HG02870 (cell line): ENCODE results near the gene METTL9.
"Not testable (repeated sequence)": the region's sequence is repeated elsewhere in the genome, so short reads cannot be mapped to it uniquely, and the experiment has no call there.

Experiments used
- ATAC-seq: cut with Tn5 transposase; IDR thresholded peaks from one replicate; pipeline ENCODE4 v1.9.1; 2021; ENCODE audit warnings: mild to moderate bottlenecking, moderate library complexity; ENCODE audit not compliant: unreplicated experiment

METTL9 gene

GRCh38 chr16:21610006-21610544 lies 10.7 kb downstream of the METTL9 start:
- no peak for ATAC-seq

GRCh38 chr16:21610766-21611165 lies 11.4 kb downstream of the METTL9 start:
- no peak for ATAC-seq

- no peak for ATAC-seq
These were observed 11.8 kb downstream of the METTL9 start for GRCh38 chr16:21611198-21611555.

GRCh38 chr16:21611556-21612384 lies 12.4 kb downstream of the METTL9 start:
- no peak for ATAC-seq

- no peak for ATAC-seq
These were observed 14.0 kb downstream of the METTL9 start for GRCh38 chr16:21613361-21613760.

- no peak for ATAC-seq
These were observed 14.4 kb downstream of the METTL9 start for GRCh38 chr16:21613781-21614180.

- ATAC-seq, result no peak
These were observed 15.5 kb downstream of the METTL9 start for GRCh38 chr16:21614896-21615295.

GRCh38 chr16:21617607-21618006 lies 18.2 kb downstream of the METTL9 start:
- ATAC-seq, result no peak

GRCh38 chr16:21618281-21618680 lies 18.9 kb downstream of the METTL9 start:
- no peak for ATAC-seq

GRCh38 chr16:21619765-21620425 lies 20.5 kb downstream of the METTL9 start:
- ATAC-seq, result no peak

GRCh38 chr16:21620592-21620991 lies 21.2 kb downstream of the METTL9 start:
- no peak for ATAC-seq

- no peak for ATAC-seq
These were observed 23.2 kb downstream of the METTL9 start for GRCh38 chr16:21622545-21622944.

- no peak for ATAC-seq
These were observed 25.6 kb downstream of the METTL9 start for GRCh38 chr16:21625026-21625425.

- no peak for ATAC-seq
These were observed 27.4 kb downstream of the METTL9 start for GRCh38 chr16:21626659-21627277.

- ATAC-seq, result no peak
These were observed 28.8 kb downstream of the METTL9 start for GRCh38 chr16:21628121-21628726.

GRCh38 chr16:21628772-21629171 lies 29.4 kb downstream of the METTL9 start:
- no peak for ATAC-seq

GRCh38 chr16:21629616-21630539 lies 30.5 kb downstream of the METTL9 start:
- ATAC-seq, result not testable (repeated sequence)

- not testable (repeated sequence) for ATAC-seq
These were observed 31.5 kb downstream of the METTL9 start for GRCh38 chr16:21630866-21631265.

- ATAC-seq, result not testable (repeated sequence)
These were observed 32.0 kb downstream of the METTL9 start for GRCh38 chr16:21631376-21631775.

- ATAC-seq, result not testable (repeated sequence)
These were observed 32.7 kb downstream of the METTL9 start for GRCh38 chr16:21631951-21632575.
